HTERT RPE-1 (cell line): ENCODE data around the gene PRRT4.

ENCODE experiments used
- in situ Hi-C: fragments of 300-500 bp; cut with MboI; formaldehyde crosslinking; loops from 4 replicates; pipeline ENCODE4 v1.14.3; 2020; ENCODE audit warnings: low sequenced_read_pairs

The PRRT4 gene

DNA sequence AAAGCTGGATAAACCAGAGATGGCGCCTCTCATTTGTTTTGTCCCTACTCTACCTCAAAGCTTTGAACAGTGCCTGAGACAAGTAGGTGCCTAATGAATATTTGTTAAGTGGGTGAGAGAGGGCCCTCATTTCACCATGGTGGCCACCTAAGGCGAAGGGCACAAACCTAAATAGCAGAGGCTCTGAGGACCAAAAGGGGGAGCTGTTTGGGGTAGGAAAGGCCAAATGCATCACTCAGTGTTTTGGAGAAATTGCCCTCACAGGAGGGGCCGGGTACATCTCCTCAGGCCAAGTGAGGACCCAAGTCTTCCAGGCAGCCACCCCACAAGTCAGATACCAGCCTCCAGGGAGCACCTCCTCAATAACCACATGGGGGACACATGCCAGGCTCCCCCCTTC is 34.3 kb upstream of the PRRT4 start:
- in situ Hi-C loops: no loop called here

DNA sequence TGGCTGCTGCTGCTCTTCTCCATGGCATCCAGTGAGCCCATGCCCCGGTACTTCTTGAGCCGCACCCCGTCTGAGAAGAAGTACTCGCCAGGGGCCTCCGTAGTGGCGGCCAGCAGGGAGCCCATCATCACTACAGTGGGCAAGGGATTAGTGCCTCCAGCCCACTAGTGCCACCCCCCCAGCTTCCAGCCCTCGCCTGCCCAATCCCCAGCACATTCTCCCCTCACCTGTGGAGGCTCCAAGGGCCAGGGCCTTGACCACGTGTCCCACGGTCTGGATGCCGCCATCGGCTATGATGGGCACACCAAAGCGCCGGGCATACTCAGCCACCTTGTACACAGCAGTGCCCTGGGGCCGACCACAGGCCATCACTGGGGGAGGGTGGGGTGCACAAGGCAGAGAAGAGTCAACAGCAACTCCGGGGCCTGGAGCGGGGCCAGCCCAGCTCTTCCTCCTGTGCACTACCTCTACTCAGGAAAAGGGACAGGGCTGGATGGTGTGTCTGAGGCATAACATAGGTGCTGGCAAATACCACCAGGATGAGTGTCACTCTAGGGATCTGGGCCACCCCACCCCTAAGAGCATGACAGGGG is 33.5 kb upstream of the PRRT4 start:
- in situ Hi-C loops: no loop called here

DNA sequence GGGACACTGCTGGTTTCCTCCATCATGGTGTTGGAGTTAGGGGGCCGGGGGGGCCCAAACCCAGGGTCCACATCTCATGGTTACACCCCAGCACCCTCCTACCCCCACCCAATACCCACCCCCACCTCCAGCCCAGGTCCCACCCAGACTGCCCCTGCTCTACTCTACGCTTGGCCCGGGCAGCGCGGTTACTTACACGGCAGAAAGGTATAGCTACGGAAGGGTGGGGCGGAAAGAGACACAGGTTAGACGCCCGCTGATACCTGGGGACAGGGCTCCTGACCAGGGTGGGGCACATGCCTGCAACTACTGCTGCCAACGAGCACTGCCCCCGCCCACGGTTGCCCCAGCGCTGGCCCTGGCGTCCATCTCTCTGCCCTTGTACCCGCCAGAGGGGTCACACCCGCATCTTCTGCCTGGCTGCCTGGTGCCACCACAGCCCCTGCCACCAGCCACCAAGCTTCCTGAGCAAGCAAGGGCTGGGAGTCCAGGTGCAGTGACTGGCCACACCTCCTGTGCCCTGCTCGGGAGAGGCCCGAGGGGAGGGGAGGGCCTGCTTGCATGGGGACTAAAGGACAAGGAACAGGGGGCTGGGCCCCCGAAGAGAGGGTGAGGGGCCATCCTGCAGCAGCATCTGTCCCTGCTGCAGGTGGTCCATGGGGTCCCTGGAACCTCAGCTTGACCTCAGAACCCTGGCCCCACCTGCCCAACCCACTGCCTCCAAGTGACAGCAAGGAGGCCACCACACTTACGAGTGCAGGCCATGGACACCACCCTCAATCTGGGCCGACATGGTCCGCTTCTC is 32.2 kb upstream of the PRRT4 start:
- in situ Hi-C loops: no loop called here

DNA sequence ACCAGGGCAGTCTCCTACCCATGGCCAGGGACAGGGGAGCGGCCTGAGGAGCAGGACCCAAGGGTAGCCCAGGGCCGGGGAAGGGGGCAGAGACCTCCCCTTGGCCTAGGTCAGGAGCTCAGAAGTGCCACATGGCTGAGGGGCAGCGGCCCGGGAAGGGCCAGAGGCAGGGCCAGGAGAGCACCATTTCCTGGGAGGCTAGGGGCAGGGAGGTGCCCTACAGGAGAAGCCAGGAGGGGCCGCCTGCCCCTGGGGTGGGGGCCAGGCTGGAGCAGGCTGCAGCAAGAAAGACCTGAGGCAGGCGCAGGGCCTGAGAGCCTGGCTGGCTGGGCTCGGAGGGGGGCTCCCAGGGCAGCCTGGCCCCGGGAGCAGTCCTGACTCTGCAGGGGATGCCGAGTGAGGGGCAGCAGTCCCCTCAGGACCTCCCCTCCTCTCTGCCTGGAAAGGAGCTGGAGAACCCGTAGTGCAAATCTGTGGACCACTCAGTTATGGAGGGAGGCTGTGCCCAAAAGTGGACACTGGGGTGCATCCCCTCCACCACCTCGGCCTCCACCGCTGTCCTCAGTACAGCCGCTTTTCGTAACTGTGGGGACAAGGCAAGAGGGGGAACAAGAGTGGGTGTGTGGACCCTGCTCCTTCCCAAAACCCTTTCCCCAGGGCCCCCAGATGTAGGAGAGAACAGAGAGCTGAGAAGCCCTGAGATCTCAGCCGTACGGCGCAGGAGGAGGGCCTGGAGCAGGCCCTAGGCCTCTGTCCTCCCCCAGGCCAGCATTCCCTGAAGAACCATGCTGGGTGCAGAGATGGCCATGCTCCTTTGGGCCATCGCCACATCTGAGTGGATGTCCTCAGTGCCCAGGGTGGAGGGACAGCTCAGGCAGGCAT is 31.2 kb upstream of the PRRT4 start:
- in situ Hi-C loops: no loop called here

DNA sequence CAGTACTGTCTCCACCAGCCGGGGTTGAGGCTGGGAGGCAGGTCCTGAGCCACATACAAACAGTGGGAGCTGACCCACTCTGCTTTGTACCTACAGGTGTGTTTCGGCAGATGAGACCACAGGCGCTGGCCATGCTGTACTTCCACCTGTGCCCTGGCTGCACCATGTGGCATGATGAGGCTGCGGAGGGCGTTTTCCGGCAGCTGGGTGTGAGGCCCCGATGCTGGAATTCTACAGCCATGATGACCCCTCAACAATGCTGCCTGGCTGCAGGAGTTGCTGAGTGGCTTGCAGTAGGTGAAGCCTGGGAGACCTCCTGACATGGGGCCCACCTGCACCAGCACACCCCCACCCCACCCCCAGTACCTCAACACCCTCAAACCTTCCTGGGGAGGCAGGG is 30.3 kb upstream of the PRRT4 start:
- in situ Hi-C loops: no loop called here

DNA sequence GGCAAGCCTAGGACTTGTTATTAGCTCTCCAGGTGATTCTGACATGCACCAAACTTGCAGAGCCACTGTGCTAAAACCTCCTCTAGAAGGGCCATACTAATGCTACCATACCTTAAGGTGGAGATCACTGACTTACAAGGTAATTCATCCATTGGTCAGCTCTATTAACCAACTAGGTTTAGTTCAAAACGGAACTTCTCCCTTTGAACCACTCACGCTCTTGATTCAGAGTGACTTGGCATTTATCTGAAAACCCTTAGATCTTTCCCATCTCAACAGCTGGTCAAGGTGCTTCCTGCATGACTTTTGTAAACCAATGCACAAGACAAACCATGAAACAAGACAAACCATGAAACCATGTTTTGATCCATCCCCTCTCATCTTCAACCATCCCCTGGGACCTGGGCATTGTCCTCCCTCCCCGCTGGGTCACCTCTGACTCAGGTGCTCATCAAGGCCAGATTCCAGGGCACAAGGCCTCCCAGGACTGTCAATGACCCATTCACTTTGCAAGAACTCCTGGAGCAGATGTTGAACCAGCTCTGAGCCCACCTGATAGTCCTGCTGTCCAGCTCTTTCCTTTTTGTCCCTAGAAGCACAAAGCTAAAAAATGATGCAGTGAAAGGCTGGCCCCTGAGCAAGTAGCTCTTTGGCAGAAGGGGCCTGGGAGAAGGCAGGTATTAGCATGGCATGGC is 29.5 kb upstream of the PRRT4 start:
- in situ Hi-C loops: no loop called here

DNA sequence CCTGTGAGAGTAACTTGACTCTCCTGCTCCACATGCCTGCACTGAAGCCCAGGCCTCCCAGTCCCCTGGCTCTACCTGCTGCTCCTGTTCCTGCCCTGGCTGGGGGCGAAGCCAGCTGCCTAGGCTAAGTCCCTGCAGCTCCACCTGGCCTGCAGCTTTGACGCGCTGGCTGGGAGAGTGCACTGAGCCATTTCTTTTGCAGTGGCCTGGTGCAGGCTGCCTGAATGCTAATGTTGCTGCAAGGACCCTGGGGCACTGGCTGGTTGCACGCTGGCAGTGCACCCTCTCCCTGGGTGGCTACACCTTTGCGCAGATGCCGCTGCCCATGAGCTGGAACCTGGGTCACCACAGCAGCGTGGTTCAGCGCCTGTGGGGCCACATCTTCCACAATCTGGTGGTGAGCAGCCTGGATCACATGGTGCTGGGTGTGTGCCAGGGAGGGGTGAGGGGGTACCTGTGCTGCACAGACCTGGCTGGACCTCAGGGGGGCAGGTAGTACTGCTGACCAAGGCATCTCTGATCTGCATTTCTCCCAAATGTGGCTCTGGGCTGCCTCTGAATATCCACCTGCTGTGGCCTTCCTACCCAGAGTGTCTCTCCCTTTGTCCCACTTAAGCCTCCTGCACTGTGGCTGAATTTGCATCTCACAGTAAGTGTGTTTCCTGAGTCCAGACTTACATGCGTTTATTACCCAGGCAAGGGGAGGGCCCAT is 28.3 kb upstream of the PRRT4 start:
- in situ Hi-C loops: no loop called here

DNA sequence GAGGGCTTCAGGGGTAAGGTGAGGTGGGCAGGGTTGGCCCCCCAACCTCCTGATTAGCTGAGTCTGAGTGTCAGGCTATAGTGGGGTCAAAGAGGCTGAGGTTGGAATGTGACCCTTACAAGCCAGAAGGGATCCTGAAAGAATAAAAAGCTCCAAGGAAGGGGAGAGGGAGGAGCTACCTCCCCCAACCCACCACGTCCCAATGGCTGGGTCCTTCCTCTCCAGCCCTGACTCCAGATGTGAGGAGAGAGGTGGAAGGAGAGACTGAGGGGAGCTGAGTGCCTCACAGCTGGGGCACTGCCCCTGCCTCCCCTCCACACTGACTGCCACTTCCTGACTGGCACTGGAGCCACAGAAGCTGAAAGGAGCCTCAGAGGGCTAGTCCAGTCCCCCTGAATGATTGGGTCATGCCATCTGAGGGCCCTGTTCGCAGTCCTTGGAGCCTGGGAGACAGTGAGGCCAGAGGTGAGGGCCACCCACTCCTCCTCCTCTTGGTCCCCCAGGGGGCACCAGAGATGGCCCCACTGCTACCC is 27.7 kb upstream of the PRRT4 start:
- in situ Hi-C loops: no loop called here

DNA sequence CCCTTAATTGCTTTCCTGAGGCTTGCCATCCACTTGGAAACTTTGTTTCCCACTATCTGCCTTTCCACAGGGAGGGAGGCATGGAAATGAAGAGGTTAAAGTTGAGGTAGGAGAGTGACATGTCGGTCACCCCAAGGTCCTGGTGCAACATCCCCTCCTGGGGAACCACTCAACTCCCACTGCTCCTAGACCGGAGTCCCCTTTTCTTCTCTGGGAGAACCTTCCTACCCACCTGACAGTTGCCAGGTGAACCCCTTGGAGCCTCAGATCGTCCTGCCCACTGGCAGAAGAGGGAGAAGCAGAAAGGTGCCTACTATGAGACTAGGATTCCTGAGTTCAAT is 26.6 kb upstream of the PRRT4 start:
- in situ Hi-C loops: no loop called here

DNA sequence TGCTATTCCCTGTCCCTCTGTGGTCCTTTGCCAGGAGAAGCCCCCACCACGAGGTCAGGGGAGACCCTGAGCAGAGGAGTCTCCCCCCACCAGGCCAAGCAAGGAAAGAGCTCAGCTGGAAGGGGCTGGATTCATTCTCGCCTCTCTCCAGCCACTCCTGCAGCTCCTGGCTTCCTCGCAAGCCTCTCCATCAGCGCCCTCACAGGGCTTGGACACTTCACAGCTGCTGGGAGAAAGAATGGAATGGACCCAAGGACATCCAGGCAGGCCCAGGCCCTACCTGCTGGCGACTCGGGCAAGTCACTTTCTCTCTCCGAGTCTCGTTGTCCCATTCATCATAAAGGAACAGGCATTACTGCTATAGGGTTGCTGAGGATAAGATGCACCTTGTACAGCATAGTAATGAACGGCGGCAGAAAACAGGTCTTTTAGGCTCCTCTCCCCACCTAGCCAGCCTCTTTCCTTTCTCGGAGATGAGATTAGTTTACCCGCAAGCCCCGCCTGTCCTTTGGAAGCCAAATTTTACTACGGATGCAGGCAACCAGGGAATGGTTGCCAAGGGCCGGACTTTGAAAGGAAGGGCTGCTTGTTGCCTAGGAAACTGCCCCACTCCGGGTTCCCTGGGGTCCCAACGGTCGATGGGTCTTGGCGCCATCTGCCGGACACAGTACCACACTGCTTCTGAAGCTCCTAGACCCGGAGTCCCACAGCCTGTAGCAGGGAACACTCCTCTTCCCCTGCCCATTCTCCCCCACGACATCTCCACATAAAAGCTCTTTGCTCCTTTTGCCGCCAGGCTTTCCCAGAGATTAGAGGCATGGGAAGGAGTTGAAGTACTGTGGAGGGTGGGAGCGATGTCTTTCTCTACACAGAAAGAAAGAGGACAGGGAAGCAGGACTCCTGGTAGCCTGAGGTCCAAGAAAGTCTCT is 26.0 kb upstream of the PRRT4 start:
- in situ Hi-C loops: no loop called here

DNA sequence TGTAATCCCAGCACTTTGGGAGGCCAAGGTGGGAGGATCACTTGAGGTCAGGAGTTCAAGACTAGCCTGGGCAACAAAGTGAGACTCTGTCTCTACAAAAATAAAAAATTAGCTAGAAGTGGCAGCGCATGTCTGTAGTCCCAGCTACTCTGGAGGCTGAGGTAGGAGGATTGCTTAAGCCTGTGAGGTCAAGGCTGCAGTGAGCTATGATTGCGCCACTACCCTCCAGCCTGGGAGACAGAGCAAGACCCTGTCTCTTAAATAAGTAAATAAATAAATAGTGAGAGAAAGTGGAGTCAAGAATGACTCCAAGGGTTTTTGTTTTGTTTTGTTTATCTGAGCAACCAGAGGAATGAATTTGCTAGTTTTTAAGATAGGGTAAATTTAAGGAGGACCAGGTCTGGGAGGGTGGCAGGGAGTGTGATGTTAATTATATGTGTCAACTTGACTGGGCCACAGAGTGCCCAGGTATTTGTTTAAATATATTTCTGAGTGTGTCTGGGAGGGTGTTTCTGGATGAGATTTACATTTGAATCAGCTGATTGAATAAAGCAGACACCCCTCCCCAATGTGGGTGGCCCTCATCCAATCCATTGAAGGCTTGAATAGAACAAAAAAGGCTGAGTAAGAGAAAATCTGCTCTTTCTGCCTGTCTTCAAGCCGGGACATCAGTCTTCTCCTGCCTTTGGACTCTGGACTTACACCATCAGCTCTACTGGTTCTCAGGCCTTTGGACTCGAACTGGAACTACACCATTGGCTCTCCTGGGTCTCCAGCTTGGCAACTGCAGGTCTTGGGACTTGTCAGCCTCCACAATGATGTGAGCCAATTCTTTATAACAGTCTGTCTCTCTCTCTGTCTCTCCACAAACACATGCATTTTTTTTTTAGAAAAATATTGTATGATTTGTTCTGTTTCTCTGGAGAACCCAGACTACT is 24.8 kb upstream of the PRRT4 start:
- in situ Hi-C loops: no loop called here

DNA sequence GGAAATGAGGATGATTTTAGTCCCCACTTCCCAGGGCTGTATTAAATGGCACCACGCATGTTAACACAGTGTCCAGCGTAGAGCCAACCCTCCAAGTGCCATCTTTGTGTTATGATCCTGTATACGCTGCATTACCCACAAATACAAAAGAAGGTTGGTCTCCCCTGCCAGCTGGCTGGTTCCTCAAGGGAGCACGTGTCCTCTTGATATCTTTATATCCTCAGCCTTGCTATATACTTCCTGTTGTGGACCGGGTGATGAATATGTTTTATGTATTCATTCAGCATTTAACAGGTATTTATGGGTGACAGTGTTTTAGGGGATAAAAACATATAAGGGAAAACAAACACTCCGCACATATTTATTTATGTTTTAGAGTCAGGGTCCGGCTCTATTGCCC is 23.2 kb upstream of the PRRT4 start:
- in situ Hi-C loops: no loop called here

DNA sequence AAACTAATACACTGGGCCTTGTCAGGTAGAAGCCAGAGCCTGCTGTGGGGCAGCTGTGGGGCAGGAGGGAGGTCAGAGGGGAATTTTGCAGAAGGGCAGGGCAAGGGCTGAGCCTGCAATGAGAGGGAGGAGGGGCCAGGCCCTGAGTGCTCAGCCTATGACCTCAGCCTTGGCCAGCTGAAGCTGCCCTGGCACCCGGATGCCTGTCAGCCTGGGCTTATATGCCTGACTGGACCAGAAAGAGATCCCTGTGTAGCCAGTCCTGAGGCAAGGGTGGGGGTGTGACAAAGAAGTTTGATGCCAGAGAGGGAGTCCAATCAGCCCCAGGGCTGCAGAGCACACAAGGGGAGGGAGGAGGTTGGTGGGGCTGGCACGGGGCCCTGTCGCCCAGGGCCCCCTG is 22.3 kb upstream of the PRRT4 start:
- in situ Hi-C loops: no loop called here

DNA sequence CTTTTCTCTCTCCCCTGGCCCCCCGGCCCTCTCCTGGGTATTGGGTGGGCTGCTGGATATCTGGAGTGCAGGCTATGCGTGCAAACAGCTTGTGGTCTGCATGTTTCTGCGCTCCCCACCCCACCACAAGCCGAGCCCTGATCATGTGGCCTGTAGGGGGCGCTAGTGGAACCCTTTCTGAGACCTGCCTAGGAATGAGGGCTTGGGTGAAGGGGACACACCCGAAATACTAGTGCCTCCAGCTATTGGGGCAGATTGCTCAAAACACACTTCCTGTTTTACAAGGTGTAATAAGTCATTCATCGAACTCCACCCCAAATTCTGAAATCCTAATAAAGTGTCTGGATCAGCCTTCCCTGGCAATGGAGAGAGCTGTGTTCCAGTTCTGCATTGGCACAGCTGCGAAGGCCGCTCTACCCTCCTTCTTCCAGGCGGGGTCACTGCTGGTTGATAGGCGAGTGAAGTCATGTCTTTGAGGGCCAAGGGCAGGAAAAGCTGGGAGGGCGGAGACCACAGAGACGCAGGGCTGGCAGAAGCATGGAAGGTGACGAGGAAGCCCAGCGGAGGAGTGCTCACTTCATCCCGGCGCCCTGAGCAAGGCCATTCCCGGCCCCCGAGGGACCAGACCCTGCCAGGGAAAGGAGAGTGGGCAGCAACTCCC is 19.8 kb upstream of the PRRT4 start:
- in situ Hi-C loops: no loop called here

DNA sequence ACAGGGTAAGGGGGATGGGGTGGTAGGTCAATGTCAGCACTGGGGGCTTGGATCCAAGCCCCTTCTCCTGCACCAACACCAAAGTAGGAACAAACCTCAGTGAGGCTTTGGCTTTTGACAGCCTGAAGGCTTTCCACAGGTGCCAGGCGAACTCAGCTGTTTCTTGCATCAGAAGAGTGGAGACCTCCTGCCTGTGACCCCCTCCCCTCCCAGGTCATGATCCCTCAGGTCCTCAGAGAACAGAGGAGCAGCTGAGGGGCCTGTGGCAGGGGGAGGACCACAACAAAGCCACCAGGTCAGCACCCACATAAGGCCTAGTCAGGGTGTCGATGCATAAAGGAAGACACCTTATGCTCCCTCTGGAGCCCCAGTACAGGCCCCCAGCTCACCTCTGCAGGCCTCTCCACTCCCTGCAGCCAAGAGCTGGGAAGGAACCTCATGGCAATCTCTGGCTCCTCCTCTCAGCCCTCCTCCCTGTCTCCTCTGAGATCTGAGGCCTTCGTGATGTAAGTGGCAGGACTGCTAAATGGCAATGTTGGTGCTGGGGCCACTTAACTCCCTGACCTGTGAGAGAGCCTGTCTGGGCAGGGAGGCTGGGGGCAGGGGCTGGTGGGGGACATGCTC is 19.1 kb upstream of the PRRT4 start:
- in situ Hi-C loops: no loop called here

DNA sequence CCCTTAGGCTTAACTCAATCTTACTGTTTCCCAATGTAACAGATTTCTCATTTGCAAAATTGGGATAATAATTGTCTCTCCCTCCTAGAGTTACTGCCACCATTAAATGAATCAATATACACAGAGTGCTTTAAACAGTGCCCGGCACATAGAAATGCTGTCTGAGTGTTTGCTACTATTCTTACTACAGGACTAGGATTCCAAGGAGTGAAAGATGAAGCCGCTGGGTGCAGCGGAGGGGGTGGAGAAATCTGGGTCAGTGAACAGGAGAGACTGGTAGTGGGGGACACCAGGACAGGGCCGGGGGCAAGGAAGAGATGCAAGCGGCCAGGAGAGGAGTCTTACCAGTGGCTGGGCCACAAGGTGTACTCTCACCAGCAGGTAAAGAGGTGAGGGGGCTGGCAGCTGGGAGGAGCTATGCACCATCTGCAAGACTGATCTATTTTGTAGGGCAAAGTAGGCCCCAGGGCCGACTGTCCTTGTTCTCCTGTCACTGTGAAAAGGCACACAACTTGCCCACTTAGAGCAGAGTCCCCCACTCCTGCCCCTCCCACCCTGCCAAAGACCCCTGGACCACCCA is 18.5 kb upstream of the PRRT4 start:
- in situ Hi-C loops: no loop called here

DNA sequence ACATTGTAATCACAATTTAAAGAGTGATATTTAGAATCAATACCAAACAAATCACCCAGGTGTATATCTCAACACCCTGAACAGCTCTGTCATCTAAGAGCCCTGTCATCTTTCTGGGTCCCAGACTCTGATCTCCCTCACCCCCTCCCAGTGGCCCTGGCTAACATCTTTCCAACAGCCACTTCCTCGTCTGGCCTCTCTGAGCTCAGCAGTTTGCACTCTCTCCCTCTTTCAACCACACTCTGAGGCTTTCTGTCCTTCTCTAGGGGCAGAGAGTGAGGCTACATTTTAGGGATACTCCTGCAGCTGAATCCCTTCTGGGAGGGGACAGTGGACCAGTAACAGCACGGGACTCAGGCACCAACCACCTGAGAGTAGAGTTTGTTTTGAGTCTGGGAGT is 17.1 kb upstream of the PRRT4 start:
- in situ Hi-C loops: no loop called here
